HG02938 (cell line): Measurements from ENCODE around the gene MTFR1L.
A peak's percentile ranks its signal among the peaks of the same experiment; 100 is the strongest.

Experiments used
- ATAC-seq: cut with Tn5 transposase; IDR thresholded peaks from one replicate; pipeline ENCODE4 v1.9.1; 2021; ENCODE audit warnings: mild to moderate bottlenecking, moderate library complexity; ENCODE audit not compliant: unreplicated experiment

The MTFR1L gene

GRCh38 chr1:25806418-25806817 is 13.3 kb upstream of the MTFR1L start:
- no peak for ATAC-seq

GRCh38 chr1:25807480-25808390 is 12.0 kb upstream of the MTFR1L start:
- ATAC-seq: no peak

GRCh38 chr1:25808481-25809244 is 11.1 kb upstream of the MTFR1L start:
- ATAC-seq: no peak

- ATAC-seq: no peak
These were observed 10.3 kb upstream of the MTFR1L start for GRCh38 chr1:25809283-25809926.

GRCh38 chr1:25809929-25810328 is 9.8 kb upstream of the MTFR1L start:
- ATAC-seq: no peak

- ATAC-seq: no peak
These were observed 9.1 kb upstream of the MTFR1L start for GRCh38 chr1:25810341-25811299.

- ATAC-seq: no peak
These were observed 8.2 kb upstream of the MTFR1L start for GRCh38 chr1:25811384-25812082.

- no peak for ATAC-seq
These were observed 6.6 kb upstream of the MTFR1L start for GRCh38 chr1:25813071-25813733.

- no peak for ATAC-seq
These were observed 5.9 kb upstream of the MTFR1L start for GRCh38 chr1:25813734-25814471.

- ATAC-seq: no peak
These were observed 5.1 kb upstream of the MTFR1L start for GRCh38 chr1:25814549-25815087.

- ATAC-seq: no peak
These were observed 4.3 kb upstream of the MTFR1L start for GRCh38 chr1:25815208-25816111.

- no peak for ATAC-seq
These were observed 3.5 kb upstream of the MTFR1L start for GRCh38 chr1:25816112-25816718.

GRCh38 chr1:25817840-25818501 is 1.8 kb upstream of the MTFR1L start:
- ATAC-seq: no peak

- no peak for ATAC-seq
These were observed 1.2 kb upstream of the MTFR1L start for GRCh38 chr1:25818569-25818968.

- peak; percentile 42 for ATAC-seq
These were observed 725 bp downstream of the MTFR1L start for GRCh38 chr1:25820247-25821111.
